Stimulated activated CD4-positive, alpha-beta T cell treated with anti-CD3 and anti-CD28 coated beads, TNF-alpha, amount 100 ng/mL, for 24 hours (primary cell): ENCODE measurements around the gene RIMBP2.

Experiments used
- DNase-seq, 3 experiments: peaks; one replicate each; pipeline ENCODE4 v3.0.0-alpha.2; 2020; ENCODE audit warnings: low read depth in 3 of 3

RIMBP2 gene

DNA sequence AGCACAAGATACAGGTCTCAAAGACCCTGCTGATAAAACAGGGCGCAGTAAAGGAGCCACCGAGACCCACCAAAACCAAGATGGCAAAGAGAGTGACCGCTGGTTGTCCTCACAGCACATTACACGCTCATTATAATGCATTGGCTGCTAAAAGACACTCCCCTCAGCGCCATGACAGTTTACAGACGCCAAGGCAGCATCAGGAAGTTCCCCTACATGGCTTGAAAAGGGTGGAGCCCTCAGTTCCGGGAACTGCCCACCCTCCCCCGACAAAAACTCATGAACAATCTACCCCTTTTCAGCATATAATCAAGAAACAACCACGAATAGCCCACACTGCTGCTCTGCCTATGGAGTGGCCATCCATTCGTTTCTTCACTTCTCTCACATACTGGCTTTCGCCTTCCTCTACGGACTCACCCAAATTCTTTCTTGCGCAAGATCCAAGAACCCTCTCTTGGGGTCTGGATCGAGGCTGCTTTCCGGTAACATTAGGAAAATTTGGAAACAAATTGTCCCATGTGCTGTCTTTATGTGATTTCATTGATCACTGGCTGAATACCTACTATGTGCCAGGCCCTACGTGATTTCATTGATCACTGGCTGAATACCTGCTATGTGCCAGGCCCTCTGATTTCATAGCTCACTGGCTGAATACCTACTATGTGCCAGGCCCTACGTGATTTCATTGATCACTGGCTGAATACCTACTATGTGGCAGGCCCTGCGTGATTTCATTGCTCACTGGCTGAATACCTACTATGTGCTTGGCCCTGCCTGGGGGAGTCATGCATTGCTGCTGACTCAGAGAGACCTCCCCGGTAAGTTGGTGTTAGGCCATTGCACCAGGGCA is 252.1 kb downstream of the RIMBP2 start:
- no peak for DNase-seq

DNA sequence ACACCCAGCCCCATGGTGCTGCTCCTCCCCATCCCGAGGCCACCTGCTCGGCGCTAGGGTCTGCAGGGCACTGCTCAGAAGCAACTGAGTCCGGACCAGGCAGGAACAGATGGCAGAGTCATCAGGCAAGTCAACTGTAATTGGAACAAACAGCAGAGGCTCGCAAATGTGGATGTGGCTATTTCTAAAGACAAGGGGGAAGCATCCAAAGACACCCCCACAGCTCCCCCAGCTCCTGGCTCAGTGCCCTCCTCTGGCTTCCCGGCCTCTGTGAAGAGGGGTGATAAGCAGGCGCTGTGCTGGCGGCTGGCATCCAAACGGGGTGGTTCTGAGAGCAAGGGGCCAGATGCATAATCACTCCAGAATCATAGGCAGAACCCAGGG is 252.8 kb downstream of the RIMBP2 start:
- no peak for DNase-seq

DNA sequence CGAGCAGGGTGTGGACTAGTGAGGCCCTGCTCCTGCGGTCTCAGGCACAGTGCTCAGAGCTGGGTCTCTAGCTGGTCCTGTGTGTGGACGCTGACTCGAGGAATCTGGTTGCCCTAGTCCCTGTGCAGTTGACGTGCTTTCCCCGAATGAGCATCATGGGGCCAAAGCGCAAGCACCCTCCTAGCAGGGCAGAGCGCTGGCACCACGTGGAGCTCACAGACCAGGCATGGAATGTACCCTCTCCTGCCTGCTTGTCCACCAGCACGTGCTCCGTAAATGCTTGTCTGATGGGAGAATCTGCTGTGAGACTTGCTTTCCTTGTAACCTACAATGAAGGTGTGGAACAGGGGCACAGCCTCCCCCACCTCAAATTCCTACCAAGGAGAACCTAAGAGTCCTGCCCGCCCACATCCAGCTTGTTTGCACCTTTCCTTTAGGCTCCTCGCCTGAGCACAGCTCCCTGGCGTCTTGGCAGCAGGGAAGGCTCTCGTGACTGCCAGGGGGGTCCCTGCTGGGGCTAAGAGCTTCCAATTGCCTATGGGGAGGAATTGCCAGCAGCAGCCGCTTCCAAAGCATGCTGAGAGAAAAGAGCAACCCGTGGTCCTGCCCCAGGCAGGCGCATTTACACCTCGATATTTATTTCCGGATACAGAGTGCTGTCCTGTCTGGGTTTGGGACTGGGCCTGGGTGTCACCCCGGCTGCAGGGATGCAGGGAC is 253.4 kb downstream of the RIMBP2 start:
- no peak for DNase-seq

DNA sequence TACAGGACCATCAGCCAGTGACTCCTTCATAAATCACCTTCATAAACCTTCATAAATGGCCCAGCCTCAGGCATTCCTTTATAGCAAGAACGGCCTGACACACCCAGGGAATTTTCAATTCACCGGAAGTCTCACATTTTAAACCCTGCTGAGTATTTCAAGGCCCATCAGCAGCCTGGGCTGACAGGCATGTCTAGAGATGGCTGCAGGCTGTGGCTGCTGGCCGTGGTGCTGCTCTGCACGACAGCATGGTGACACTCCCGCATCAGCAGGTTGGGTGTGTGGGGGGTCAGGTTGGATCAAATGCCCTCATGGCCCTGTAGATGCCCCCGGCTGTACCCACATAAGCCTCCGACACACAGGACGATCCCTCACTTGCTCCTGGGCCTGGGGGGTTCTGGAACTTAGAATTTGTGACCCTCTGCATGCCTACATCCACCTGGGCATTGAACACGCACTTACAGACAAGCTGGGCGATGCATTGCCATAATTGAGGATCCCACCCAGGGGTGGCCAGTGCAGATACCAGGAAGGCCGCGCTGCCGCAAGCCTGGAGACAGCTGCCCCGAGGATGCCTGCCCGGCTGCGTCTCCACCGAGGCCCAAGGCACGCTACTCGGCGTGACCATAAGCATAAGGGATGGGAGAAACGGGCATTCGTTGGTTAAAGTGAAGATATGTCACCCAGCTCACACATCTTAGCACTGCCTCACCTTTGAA is 254.1 kb downstream of the RIMBP2 start:
- DNase-seq, result no peak

DNA sequence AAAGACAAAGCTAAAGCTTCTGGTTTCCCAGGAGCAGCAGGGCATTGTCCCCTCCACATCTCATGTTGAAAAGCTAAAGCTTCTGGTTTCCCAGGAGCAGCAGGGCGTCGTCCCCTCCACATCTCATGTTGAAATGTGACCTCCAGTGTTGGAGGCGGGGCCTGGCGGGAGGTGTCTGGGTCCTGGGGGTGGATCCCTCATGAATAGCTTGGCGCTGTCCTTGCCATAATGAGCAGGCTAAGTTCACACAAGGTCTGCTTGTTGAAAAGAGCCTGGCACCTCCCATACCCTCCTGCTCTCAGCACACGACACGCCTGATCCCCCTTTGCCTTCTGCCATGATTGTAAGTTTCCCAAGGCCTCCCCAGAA is 254.7 kb downstream of the RIMBP2 start:
- no peak for DNase-seq

DNA sequence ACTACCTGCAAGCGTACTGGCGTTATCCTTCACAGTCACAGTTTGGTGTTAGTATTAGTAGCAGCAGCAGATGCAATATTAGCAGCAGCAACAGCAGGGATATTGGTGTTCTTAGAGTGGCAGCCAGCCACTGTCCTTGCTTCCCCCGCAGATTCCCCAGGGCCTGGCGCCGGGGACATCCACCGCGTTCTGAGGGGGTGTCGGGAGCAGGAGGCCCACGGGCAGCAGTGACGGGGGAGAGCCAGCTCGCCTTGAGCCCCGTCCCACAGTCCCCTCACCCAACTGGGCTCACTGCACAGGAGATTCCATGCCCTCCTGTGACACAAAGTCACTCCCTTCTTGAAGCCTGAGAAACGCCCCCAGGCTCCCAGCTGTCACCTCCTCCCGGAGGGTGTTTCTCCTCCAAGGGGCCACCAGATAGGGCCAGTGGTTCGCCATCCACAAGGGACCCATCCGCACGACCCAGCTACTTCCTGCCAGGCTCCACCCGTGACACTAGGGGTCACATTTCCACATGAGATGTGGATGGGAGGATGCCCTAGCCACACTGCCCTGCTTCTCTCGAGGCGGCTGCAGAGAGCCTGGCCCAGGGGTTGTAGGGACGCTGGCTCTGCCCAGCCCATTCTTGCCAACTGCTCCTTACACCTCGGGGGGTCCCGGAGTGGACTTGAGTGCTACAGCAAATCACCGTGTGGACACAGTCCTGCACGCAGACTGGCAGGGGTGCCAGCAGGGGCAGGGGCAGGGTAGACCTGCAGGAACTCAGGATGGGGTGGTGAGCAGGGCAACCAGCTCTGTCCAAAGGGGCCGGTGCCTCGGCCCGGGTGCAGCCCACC is 255.3 kb downstream of the RIMBP2 start:
- no peak for DNase-seq

DNA sequence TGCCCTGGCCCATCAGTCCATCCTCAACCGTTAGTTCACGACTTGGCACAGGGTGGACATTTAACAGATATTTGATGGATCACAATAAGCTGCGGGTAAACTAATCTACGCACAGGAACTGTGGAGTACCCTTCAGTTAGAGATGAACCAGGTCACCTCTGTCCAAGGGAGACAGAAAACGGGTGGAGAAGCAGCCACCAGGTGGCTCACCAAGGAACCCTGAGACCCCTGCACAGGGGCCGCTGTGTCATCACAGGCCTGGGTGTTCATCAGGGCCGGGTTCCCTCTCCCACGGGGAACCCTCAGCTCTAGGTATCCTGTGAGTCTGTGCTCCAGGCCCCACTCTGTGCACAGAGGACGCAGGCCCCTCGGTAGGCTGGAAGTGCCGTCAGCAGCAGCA is 256.2 kb downstream of the RIMBP2 start:
- no peak for DNase-seq

DNA sequence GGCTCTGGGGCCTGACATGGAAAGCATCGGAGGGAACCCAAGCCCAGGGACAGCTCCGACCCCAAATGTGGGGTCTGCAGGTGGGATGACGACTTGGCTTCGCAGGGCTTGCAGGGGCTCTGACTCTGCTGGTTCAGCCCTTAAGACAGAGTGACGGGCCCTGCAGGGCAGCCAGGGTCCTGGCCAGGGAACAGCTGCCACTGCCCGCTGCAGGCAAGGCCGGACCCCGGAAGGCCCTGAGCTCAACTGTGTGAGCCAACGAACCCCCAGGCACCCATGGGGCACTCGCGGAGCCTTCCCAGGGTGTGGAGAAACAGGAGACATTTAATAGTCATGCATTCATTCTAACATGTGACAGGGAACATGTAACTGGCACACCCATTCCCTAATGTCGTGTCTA is 257.8 kb downstream of the RIMBP2 start:
- DNase-seq, result no peak

DNA sequence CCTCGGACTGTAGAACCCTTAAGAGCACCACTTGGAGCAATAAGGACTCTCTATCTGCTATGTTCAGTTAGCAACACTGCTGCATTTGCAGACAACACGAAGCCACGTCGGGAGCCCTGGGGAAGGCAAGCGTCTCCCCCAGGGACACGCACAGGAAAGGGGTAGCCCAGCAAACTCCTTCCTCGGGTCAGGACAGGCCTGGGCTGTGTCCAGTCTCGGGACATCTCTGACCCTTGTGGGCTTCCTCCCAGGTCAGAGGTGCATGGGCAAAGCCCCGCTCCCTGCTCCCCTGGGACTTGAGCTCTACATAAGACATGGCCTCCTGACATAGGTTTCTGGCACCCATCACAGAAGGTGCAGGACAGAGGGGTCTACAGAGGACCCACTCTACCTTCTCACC is 258.9 kb downstream of the RIMBP2 start:
- DNase-seq, result no peak

DNA sequence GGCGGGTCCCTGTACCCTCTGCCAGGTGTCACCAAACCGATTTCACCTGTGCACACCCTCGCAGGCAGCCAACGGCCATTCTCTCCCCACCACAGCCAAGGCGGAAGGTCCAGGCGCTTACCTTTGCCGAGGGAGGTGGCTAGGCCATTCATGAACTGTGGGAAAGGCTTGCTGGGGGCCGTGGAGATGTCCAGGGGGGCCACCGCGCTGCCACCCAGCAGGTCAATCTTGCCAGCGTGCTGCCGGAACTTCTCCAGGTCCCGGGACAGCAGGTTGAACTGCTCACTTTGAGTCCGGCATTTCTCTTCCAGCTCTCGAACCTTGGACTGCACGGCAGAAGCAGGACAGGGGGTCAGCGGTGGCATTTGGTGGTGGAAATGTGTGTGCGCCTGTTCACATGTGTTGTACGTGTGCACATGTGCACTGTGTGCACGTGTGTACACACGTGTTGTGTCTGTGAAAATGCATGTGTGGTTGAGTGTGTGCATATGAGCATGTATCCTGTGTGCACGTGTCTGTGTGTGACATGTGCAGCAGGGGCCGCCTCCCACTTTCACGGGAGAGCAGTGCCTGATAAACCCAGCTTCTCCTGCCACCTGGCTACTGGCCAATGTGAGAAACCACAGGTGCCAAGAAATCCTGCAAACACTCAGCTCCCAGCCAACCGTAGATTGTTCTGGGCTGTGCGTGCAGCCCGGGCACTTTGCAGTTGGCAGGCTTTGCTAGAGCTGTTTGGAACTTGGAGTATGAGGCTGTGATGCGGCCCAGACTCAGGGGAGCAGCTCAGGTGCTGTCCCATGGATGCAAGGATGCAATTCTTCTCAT is 259.5 kb downstream of the RIMBP2 start:
- no peak for DNase-seq

DNA sequence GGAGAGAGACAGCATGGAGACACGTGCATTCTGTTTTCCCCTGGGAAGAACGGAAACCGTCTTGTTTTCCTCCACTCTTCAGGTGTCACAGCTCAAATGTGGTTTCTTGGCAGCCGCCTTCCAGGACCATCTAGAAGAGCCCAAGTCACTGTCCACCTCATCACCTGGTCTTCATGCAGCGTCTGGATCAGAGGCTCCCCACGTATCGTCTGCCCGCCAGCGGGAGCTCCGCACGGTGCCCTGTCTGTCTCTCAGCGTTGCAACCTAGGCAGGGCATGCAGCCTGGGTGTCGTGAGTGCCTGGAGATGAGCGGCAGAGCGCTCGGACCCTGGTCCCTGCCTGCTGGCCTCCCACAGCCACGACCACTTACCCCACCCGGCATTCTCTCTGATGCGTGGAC is 260.9 kb downstream of the RIMBP2 start:
- no peak for DNase-seq

DNA sequence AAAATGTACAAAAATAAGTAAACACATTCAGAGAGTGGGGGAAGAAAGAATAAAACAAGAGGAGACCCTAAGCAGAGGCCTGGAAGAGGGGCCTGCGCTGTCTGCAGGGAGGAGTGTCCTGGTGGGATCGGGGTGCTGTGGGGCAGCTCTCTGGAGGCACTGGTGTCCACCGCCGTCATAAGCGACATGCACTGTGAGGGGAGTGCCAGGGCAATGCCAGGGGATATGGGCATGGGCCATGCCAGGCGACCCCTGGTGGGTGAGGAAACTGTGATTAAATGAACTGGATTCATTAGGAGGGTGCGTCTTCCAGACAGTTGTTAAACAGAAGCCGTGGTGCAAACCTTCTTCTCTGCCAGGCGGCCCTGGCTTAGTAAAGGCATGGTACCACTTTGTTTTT is 261.8 kb downstream of the RIMBP2 start:
- DNase-seq, result no peak

DNA sequence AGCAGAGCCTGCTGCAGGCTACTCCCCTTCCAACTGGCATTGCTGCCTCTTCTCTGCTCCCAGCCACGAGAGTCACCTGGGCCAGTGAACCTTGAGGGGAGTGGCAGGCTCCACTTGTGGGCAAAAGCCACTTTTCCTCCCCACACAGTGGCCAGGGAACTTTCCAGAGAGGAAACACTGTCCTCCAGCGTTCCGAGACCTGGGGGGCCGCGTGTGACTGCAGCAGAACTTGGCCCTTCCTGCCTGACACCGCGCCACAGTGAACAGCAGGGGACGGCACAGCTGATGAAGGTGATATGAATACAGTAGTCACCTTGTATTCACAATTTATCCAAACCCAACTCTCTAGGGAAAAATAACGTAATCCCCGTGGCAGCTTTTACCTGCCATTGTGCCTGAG is 263.6 kb downstream of the RIMBP2 start:
- no peak for DNase-seq

DNA sequence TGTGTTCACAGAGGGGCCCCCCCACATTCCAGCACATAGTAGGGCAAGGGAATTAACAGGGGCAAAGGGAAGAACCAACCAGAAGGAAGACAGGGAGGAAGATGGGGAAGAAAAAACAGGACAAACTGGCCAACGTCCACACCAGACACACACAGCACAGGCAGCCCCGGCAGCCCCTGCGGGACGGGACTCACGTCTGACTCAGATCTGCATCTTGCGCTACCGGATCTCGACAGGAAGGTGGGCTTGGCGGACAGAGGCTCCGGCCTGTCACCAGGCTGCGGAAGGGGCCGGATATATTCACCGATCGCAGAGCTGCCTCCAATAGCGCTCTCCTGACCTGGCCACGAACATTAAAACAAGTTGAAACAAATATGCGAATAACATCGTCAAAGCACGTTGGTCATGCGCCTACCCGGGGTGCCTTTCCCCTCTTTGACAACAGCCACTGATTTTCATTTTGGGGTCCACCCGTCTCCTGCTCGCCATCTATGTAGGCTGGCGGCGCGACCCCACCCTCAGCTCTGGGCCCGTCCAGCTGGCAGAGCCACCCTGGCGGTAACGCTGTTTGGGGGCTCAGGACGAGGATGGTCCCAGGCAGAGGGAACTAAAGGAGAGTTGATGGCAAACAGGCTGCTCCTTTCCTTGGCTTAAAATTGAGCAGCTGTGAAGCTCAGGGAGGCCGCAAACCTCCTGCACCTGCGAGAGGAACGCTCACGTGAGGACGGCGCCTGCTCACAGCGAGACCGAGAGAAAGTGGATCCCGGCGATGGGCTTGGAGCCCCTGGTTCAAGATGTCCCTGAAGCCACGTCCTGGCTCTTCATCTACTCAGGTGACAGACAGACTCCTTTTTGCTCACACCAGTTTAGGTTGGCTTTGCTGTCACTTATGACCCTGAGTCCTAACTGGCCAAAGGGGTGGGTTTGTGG is 264.8 kb downstream of the RIMBP2 start:
- DNase-seq, result no peak

DNA sequence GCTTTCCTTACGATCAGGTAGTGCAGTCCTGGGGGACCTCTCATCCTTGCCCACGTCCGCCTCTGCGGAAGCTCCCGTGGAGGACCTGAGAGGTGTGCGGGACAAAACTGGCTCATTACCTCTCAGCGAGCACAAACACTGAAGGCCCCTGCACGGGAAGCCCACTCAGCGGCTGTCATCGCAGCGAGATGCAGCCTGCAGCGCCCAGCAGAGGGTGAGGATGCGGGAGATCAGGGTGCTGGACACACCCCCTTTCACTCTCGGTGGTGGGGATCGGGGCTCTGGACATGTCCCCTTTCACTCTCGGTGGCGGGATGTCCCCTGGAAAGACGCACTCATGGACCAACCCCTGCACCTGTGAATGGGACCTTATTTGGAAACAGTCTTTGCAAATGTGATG is 266.8 kb downstream of the RIMBP2 start:
- DNase-seq, result no peak

DNA sequence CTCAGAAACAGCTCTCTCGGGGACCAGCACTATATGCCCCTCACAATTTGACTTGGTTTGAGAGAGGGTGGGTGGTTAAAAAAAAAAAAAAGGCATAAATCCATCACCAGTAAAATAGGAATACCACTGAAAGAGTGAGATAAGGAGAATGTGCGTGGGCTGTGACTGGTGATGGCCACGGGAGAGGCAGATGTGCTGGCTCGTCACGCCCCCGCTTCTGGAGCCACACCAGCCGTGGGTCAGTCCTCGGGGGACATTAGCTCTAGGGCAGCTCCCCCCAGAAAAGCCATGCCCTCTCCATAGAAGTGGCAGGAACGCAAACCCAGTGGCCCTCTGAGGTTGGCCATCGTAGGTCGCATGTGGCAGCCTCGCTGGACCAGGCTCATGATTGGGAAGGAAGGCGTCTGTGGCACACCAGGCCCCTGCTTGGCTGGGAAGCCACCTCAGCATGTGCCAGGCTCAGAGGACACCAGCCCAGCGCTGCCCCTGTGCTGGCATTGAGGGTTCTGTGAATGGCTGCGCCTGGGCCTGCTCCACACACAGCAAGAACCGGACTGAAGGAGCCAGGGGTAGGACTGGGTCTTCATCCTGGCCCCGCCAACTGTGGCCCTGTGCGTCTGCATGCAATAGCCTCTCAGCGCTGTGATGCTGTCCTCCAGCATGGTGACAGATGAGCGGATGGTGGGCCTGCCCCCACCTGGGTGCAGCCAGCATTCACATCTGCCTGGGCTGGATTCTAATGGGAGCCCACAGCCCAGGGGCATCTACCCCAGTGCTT is 267.9 kb downstream of the RIMBP2 start:
- DNase-seq, result no peak

DNA sequence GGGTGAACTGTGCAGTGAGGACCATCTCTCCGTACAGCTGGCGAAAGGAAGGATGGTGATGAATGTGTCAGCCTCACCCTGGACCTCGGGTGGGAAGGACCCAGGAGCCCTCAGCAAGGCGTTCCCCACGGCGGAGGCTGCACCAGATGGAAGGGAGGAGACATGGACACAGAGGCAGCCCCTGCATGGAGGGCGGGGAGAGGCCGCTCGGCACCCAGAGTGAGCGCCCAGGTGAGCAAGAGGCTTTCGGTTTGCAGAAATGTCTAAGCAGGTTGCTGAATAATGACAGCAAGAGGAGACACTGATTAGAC is 268.5 kb downstream of the RIMBP2 start:
- DNase-seq, result no peak

DNA sequence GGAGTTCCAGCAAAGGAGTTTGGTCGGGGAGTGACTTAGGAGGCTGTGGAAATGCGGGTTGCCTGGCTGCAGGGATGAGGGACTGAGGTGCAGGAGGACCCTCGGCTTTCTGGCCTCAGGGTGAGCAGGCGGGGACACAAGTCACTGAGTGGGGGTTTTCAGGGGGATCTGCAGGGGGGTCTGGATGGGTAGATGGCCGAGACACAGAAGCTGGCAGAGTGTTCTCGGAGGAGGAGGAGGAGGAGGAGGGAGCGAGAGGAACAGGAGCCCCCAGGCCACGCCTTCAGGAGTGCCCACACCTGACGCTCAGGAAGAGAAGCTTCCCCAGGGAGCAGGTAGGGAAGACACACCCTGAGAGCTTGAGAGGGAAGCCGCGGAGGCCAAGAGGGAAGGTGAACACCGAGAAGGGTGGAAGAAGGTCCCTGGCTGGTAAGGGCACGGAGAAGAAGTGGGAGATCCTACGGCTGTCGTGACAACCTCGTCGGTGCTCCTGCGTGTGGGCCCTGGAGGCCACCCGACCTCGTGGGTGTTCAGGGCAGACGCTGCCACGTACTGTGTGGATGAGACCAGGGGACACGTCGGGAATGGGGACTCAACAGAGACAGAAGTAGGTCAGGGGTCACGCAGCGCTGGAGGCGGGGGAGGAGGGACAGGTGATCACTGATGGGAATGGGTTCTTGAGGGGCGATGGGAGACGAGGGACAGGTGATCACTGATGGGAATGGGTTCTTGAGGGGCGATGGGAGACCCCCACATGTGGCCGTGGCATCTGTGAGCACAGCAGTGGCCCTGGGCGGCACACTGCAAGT is 269.0 kb downstream of the RIMBP2 start:
- DNase-seq, result no peak
